GM18499 (cell line): ENCODE data around the gene F12.
A peak's percentile ranks its signal among the peaks of the same experiment; 100 is the strongest.

Source experiments
- ATAC-seq: cut with Tn5 transposase; IDR thresholded peaks from one replicate; pipeline ENCODE4 v1.9.1; 2021; ENCODE audit warnings: moderate number of reproducible peaks; ENCODE audit not compliant: insufficient read depth, unreplicated experiment

Gene F12

DNA sequence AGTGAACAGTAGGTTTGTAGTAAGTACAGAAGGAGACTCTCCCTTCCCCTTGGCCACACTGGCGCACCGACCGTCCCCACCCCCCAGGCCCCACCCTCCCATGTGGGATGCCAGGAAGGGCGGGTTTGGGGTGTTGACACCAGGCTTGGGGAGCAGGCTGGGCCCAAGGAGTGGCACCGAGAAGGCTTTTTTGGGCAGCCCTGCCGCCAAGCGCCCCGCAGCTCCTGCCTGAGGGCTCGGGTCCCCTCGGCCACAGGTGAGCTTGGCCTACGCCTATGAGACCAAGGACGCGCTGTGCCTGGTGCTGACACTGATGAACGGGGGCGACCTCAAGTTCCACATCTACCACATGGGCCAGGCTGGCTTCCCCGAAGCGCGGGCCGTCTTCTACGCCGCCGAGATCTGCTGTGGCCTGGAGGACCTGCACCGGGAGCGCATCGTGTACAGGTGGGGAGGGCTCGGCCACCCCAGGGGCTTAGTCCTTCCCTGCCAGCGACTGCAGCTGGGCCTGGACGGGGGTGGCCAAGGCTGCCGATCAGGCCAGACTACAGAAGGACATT lies 24.4 kb upstream of the F12 start:
- no peak for ATAC-seq

- no peak for ATAC-seq
These were observed 23.7 kb upstream of the F12 start for GRCh38 chr5:177432839-177433657.

GRCh38 chr5:177432143-177432838 lies 22.9 kb upstream of the F12 start:
- ATAC-seq, result no peak

GRCh38 chr5:177431317-177432142 lies 22.2 kb upstream of the F12 start:
- ATAC-seq, result no peak

DNA sequence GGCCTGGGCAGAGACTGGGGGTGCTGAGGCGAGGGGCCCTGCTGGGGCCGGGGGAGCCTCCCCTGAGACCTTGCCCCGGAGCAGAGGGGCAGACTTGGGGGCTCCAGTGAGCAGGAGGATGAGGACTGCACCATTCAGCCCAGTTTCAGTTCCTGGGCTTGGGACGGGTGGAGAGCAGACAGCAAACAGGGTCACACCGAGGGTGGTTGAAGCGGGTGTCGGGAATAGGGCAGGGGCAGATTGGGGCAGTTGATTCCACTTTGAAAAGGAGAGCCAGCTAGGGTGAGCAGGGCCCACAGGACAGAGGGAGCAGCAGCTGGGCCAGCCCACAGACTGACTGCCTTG lies 21.6 kb upstream of the F12 start:
- no peak for ATAC-seq

- no peak for ATAC-seq
These were observed 21.0 kb upstream of the F12 start for GRCh38 chr5:177430140-177430951.

DNA sequence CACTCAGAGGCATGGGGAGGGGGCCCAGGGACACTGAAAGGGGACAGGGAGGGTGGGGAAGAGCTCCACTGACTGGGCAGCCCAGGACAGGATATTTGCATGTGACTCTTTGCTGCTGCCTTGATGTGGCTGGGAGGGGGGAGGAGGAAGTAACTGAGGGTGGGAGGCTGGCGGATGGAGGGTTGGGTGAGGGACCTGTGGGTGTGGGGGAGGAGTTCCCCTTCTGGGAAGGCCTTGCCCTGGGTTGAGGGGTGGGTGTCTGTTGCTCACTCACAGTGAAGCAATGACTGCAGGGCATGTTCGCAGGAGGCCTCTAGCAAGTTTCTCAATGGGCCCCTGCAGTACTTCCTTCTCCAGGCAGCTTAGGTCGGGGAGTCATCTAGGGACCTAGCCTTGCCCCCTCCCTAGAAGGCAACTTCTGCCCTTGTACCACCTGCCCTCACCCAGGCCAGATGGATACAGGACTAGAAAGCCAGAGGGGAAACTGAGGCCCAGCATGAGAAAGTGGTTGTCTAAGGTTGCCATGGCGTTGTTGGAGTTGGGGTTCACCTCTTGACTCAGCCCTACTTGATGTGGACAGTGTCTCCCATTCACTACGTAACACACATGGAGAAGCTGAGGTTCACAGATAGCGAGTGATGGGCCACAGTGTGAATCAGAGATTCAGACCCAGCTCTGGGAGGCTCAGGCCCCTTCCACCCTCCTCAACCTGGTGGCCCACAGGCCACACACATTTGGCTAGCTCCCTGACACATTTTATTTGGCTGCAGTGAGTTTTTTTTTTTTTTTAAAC lies 20.1 kb upstream of the F12 start:
- ATAC-seq, result no peak

DNA sequence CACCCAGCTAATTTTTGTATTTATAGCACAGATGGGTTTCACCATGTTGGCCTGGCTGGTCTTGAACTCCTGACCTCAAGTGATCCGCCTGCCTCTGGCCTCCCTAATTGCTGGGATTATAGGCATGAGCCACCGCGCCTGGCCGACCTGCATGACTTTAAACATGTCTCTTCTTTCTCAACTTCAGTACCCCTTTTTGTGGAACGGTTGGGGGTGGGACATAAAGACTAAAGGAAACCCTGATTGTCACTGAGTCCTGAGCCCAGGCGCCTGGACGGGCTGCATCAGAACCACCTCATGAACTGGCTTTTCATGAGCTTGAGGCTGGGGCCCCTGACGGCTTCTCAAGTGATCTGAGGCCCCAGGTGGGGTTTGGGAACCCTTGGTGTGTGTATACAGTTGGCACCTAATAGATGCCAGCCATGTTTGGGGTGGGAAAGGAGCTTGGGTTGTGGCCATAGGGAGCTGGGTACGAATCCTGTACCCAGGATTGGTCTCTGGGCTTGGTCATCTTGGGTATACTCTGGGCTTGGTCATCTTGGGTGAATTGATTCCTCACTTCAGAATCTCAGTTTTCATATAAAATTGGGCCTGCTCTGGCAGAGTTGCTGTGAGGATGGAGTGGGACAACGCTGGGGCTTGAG lies 19.3 kb upstream of the F12 start:
- ATAC-seq, result no peak

- ATAC-seq, result no peak
These were observed 18.7 kb upstream of the F12 start for GRCh38 chr5:177427919-177428573.

- ATAC-seq, result no peak
These were observed 18.0 kb upstream of the F12 start for GRCh38 chr5:177427211-177427822.

- no peak for ATAC-seq
These were observed 17.3 kb upstream of the F12 start, which contains the start of gene GRK6 for GRCh38 chr5:177426566-177427210. Gene GRK6, plus strand, starts transcription at chr5:177426676. Its CDS starts 170 bp downstream, at chr5:177426846.

DNA sequence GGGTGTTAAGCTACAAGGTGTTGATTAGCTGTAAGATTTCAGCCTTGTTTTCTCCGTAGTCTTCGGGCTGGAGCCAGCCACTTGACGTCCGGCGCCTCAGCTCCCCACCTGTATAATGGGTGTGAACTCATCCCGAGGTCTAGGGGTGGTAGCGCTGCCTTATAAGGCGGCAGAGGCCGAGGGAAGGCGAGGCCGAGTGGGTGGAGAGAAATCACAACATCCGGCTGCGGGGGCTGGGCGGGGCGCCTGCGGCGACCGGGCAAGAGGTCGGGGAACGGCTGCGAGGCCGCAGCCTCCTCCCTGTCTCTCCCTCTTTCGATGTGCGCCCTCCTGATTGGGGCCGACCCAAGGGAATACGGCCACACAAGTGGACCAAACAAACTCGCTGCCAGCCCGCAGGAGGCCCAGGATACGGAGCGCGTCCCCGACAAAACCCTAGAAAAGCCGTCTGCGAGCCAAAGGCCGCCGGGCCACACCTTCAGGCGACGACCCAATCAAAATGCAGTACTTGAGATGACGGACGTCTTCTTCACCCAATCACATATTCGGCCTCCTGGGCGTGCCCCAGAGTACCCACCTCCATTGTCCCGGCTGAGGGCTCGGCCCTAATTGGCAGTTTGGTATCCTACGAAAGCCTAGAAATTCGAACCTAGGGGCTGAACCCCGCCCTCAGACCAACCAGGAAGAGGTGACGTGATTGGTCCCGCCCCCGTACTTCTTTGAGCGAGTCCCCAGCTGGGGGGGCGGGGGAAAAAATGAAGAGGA lies 16.6 kb upstream of the F12 start:
- peak; percentile 74 for ATAC-seq

DNA sequence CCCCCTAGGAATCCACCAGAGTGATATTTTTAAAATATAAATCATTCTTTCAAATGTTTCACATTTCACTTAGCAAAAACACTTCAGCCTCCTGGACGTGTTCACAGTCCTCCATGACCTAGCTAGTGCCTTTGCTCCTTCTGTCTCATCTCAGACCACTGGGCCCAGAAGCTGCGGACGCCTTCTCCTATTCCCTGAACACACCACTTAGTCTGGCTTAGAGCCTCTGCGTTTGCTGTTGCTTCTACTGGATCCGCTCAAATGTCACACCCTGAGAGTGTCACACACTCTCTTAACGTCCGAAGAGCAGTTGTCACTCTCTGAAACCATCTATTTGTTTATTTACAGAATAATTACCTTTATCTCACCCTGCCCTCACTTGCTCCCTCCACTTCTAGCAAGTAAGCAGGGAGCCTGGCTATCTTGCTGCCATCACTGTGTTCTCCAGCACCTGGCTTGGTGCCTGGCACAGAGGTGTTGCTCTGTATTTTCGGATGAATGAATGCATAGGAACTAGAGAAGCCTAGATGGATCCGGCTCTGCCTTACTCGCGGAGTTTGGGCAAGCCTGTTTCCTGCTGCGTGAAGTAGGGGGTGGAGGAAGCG lies 15.9 kb upstream of the F12 start:
- no peak for ATAC-seq

DNA sequence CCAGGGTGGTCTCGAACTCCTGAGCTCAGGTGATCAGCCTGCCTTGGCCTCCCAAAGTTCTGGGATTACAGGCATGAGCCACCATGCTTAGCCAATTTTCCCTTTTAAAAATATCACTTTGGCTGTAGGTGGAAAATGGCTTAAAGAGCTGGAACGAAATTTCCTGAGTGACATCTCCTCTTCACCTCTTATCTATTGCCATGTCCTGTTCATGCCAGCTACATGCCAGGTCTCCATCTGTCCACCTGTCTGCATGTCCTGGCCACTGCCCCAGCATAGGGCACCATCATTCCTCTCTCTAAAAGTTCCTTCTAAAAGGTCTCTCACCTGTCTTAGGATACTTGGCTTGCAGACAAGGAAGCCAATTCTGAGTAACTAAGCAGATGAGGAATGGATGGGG lies 14.3 kb upstream of the F12 start:
- no peak for ATAC-seq

GRCh38 chr5:177421062-177421798 lies 11.9 kb upstream of the F12 start:
- no peak for ATAC-seq
